Epidermal melanocyte (primary cell): Measurements from ENCODE around the gene KANSL3.
"Not testable (repeated sequence)": the region's sequence is repeated elsewhere in the genome, so short reads cannot be mapped to it uniquely, and the experiment has no call there.

Source experiments
- DNase-seq: peaks from one replicate; pipeline ENCODE4 v3.0.0; 2011; ENCODE audit warnings: low spot score; ENCODE audit not compliant: insufficient read length

The KANSL3 gene

DNA sequence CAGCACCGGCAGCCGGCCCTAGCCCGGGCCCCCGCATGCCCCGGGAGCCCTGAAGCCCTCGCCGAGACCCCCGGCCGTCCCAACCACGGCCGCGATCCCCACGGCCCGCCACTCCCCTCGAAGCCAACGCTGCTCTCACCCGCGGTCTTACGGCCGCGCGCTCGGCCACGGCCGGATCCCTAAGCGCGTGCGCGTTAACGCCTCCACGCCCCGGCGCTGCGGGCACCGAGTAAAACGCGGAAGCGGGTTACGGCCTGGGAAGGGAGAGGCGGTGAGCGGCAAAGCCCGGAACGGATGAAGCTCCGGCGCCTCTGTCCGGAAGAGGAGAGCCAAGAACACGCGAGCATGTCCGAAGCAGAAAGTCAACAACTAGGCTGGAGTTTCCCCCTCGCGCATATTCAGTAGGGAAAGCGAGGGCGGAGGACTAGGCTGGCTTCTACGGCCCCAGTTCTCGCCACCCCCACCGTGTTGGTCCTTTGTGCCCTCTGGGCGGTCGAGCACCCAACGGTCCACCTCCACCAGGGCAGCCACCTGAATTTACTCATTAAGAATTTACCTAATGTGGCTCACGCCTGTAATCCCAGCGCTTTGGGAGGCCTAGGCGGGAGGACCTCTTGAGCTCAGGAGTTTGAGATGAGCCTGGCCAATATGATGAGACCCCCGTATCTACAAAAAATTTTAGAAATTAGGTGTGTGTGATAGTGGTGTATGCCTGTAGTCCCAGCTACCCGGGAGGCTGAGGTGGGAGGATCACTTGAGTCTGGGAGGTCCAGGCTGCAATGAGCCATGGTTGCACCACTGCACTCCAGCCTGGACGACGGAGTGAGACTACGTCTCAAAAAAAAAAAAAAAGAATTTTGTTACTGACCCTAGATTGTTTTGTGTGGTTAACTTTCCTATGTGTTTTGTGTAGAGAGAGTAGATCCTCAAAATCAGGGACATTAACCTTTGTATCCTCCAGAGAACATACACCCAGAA is at the start of gene KANSL3:
KANSL3 (minus strand) TSS at position 169 of the 978 bp plus-strand sequence. CDS start 1,177 bp downstream, outside the sequence.
- peak; percentile 57 for DNase-seq

DNA sequence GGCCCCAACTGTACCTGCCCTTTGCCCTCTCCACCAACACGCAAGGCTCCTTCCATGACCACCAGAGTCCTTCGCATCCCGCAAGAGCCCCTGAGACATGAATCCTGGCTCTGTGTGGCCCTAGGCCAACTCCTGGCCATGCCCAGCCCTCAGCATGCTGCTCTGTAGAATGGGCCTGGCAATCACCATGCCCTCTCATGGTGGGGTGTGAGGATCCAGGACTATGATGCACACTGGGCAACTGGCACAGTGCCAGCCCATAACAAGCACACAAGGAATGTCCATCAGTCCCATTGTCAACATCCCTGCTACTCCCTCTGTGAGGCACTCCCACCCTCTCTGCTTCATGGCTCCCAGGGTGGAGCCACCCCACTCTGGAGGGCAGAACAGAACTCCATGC is 49.2 kb upstream of the KANSL3 start:
- DNase-seq, result no peak

DNA sequence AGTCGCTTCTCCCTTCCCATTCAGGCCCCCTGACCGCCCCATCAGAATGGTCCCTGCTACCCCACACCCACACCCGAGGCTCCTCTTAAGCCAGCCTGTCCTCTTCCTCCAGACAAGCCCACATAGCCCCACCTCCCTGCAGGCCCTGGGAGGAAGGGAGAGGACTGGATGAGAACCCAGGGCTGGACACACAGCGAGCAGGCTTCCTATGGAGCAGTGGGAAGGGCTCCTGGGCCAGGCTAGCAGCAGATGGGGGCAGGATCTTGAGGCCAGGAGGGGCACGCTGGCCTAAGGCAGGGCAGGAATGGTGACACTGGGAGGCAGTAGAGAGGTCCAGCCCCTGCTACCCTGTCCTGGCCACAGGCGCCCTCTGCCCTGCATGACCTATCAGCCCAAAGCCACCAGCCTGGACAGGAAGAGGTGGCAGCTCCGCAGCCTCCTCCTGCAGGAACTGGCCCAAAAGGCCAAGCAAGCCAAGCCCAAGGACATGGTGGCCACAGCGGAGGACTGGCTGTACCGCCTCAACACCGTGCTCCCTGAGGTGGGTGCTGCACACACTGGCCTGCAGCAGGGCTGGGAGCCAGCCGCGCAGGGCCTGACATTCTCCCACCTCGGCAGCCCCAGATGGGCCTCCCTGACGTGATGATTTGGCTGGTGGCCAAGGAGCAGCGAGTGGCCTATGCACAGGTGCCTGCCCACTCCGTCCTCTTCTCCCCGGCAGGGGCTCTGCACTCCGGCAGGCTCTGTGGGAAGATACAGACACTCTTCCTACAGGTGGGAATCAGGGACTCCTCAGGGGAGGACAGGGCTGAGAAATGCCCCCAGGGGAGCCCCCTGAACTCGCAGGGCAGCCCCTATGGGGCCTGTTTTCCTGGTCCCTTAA is 47.7 kb upstream of the KANSL3 start:
- DNase-seq, result no peak

DNA sequence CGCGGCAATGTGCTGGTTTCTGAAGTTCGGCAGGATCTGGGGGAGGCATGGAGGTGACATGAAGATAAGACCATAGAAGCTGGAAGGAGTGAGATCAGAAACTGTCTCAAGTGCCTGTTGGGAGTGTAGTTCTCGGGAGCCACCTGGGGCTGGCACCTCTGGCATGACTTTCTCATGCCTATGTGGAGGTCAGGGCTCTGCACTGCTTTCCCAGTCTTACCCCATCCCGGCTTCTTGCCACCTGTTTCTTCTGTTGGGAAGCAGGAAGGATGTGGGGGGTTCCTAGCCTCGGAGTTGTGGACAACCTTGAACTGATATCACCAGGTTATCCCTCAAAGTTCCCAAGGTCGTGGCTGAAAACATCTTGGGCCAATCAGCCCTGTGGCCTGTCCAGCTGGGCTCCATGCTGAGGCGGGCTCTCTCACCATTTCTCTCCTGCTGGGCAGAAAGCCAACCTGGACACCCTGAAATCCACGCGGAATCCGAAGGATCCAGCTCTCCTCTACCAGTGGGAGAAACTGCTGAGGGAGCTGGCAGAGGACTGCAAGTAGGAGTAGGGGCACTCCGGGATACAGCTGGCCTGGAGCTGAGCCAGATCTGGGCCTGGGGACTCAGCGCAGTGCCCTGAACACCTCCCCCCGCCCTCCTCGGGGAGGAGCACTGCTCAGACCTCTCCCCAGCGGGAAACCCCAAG is 46.9 kb upstream of the KANSL3 start:
- DNase-seq, result no peak

DNA sequence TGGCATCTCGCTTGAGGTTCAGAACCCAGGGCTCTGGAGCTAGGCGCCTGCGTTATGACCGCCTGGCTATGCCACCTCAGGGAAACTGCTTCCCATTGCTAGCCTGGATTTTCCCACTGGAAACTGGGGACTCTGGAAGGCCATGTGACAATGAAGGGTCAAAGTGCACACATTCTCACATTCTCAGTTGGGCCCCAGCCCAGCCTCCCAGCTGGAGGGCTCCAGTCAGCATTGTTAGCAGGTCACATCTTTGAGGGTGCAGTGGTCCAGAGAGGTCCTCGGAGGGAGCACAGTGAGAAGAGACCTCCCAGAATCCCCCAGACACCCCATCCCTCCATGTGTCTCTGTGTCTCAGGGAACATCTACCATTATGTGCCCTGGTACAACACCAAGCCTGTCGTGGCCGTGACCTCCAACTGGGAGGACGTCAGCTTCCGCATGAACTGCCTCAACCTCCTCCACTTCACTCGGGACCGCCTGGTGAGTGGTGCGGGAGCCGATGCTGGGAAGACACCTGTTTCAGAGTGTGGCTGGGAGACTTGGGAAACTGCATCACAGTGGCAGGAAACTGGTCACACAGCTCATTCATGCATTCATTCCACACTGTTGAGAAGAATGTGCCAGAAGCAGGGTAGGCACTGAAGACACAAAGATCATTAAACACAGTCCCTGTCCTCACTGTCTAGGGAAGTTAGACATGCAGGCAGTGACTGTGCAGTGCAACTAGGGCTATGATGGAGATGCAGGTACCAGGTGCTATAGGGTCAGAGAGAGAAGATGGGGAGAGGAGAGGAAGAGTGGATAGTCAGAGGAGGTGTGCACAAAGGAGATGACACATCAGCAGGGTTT is 46.1 kb upstream of the KANSL3 start:
- no peak for DNase-seq

DNA sequence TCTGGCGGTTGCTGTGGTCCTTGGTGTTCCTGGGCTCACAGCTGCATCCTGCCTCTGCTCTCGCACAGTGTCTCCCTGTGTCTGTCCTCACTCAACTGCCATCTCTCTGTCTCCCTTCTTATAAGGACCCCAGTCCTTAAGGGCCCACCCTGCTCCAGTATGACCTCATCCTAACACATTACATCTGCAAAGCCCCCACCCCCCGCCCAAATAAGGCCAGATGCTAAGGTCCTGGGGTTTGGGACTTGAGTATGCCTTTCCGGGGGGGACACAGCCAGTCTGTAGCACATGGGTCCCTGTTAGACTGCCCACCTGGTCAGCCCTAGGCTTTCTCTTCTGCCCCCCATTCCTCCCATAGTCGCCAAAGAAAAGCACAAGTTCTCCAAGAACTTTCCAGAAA is 45.2 kb upstream of the KANSL3 start:
- no peak for DNase-seq

DNA sequence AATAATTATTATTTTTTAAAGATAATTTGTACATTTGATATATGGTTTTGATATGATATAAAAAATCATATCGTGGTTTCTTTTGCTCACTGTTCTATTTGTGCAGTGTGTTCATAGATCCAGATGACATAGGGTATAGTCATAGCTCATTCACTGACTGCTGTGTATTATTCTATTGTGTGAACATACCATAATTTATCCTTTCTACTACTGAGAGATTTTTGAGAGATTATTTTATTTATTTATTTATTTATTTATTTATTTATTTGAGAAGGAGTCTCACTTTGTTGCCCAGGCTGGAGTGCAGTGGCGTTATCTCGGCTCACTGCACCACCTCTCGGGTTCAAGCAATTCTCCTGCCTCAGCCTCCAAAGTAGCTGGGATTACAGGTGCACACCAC is 43.4 kb upstream of the KANSL3 start:
- no peak for DNase-seq

DNA sequence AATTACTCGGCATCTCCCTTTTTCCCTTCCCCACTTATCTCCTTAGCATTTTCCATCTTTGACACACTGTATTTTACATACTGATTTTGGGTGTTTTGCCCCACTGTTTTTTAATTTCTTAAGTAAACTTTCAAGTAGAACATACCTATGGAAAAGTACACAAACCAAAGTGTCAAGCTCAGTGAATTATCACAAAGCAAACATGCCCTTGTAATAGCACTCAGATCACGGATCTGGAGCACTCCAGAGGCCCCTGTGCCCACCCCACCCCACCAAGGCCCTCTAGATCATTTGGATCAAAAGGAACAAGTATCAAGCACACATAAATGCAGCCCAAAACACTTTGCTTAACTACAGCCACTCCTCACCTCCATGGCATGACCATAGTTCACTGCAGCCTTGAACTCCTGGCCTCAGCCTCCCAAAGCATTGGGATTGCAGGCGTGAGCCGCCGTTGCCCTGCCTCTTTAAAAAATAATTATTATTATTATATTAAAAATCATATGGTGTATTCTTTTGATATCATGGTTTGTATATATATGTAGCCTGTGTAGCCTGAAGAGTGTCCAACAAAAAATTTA is 42.5 kb upstream of the KANSL3 start:
- DNase-seq, result no peak

DNA sequence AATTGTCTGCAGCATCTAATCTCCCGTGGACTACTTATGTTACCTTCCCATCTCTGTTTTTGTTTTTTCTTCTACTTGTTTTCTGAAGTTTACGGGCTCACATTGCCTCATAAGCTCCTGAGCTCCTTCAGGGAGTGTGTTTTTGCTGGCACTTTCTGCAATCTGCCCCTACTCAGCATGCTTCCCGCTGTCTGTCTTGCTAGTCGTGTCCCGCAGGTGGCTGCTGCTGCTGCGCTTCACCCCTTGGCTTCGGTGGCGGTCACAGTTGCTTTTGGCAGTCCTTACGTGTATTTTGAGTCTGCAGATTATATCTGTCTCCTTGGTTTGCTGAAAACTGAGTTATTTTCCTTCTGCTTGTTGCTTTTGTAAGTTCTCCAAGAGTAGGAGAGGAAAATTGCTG is 41.7 kb upstream of the KANSL3 start:
- DNase-seq, result no peak

DNA sequence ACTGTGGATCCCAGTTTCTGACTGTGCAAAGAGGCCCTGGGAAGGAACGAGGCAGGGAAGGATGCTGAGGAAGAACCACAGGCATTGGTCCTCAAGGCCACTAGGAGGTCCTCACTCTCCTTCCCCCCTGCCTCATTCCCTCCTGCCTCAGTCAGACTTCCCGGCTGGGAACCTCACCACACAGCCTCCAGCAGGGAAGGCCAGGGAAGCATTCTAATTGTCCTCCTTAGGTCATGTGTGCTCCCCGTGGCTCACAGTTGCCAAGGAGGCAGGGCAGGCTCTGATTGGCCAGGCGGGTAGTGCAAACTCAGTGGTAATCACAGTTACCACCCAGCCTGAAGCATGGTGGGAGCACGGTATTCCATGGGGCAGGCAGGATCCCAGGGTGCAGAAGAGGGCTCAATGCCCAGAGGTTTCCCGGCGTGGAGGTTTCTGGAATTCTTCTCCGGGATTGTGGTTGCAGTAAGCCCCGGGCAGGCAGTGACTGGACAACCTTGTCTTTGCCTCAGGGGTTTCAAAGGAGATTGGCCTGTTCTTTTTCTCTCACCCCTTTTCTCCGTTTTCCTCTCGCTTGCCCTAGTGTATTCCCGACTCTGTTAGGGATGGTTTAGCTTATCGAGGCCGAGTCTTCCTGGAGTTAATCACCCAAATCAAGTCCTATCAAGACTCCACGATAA is 31.6 kb upstream of the KANSL3 start:
- no peak for DNase-seq

DNA sequence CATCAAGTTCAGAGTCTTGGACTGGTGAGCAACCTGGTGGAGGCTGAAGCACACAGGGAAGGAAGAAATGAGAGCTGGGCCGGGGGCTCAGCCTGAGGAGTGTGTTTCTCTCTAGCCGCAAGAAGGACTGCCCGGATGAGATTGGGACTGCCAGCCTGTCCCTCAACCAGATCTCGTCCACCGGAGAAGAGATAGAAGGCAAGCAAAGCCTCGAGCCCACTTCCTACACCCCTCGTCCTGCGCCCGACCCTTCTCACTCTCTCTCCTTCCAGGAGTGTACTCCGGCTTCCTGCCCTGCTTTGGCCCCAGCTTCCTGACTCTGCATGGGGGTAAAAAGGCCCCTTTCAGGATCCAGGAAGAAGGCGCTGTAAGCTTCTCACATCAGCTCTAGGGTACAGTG is 30.7 kb upstream of the KANSL3 start:
- no peak for DNase-seq

DNA sequence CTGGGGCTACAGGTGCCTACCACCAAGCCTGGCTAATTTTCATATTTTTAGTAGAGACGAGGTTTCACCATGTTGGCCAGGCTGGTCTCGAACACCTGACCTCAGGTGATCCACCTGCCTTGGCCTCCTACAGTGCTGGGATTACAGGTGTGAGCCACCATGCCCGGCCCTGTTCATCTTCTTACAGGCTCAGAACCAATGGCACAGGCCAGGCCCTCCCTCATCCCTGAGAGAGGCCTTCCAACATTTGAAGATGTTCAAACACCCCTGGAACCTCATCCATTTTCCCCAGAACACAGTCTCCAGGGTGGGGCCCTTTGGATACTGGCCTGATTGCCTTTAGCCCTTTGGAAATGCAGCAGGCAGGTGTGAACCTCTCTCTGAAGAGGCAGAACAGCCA is 27.6 kb upstream of the KANSL3 start:
- not testable (repeated sequence) for DNase-seq

DNA sequence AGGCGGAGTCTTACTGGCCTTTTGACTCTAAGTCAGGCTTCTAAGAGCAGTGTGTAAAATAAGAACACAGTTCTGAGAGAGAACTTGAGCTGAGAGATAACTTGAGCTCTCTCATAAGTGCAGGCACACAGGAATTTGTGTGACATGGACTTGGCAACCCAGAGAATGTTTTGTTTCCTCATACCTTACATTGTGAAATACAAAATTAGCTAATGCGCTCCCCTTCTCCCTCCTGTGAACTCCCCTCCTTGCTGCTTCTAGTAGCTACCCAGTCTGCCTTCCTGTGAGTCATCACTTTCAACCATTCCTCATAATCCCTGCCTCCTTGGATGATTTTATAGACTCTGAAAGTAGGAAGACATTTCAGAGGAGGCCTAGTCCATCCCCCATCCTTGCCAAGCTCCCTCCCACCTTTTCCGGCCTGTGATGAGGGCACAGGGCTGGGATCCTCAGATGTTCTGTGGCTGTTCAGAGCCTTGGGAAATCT is 27.0 kb upstream of the KANSL3 start:
- DNase-seq, result peak; percentile 56

DNA sequence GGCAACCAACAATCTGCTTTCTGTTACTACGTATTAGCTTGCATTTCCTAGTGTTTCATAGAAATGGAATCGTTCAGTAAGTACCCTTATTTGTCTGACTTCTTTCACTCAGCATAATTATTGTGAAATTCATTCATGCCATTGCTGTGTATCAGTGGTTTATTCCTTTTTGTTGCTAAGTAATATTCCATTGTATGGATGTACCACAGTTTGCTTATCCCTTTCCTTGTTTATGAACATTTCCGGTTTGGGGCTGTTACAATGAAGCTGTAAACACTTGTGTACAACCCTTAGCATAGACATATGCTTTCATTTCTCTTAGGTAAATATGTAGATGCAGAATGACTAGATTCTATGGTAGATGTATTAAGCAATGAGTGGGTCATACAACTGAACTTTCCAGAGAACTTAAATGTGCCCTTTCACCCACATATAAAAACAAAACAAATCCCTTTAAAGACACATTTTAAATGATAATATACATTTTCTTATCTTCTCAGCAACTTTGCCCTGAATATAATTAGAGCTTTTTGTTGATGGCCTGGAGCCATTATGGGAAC is 26.3 kb upstream of the KANSL3 start:
- no peak for DNase-seq

DNA sequence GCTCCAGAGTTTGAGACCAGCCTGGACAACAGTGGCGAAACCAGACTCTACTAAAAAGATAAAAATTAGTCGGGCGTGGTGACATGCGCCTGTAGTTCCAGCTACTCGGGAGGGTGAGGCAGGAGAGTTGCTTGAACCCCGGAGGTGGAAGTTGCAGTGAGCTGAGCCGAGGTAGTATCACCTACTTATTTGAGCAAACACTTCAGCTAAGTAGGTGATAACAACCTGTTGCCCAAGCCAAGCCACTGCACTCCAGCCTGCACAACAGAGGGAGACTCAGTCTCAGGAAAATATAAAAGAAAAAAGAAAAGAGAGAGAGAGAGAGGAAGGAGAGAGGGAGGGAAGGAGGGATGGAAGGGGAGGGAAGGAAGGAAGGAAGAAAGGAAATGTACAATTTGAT is 25.7 kb upstream of the KANSL3 start:
- DNase-seq, result no peak

DNA sequence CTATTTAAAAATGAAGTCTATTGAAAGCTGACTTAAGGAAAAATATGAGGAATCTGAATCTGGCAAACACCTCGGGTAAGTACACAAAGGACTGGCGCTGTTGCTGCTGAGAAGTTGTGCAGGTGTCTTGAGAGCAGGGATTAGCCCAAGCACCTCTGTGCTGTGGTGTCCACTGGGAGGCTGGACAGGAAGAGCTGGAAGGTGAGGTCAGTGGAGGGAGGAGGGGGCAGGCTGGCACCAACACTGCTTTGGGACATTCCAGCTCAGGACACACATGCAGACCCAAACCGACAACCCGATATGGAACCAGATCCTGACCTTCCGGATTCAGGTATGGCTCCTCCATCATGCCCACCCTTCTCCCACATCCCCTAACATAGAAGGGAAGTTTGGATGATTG is 25.1 kb upstream of the KANSL3 start:
- no peak for DNase-seq

DNA sequence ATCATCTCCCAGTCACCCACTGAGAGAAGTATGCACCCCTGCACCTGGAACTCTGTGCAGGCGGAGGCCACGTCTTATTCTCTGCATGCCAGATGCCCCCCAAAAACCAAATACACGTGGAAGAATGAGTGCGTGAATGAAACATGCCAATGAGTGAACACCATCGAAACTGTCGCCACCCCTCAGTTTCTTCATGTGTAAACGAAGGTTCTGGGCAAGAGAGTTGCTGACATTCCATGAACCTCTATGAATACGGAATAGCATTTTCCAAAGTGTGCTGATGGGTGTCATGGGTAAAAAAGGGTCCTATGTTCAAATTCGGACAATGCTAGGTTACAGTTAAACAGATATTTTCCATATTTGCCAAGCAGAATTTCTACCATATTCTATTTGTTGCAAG is 24.2 kb upstream of the KANSL3 start:
- DNase-seq, result no peak

DNA sequence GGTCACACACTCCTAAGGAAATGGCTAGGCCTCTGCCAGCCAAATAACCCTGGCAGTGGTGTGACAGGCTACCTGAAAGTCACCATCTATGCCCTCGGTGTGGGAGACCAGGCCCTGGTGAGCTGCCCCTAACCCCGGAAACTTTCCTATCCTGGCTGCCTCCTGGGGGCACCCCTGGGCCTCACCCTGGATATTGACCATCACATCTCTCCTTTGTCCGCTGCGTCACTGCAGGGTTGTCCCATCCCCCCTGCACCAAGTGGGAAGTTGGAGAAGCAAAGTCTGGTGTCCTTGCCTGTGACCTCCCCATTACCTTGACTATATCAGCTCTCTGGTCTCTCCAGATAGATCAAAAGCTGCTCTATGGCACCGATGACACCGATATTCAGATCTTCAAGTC is 23.2 kb upstream of the KANSL3 start:
- DNase-seq, result no peak

DNA sequence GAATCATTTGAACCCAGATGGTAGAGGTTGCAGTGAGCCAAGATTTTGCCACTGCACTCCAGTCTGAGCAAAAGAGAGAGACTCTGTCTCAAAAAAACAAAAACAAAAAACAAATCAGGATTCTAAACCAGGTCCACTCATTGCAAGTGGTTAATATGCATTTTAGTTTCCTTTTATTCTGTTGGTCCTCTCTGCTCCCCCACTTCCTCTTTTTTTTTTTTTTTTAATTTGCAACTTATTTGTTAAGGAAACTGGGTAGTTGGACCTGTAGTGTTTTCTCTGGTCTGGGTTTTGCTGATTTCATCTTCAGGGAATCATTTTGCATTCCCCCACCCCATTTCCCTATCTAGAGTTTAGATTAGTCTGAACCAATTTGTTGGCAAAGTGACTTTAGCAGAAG is 18.4 kb upstream of the KANSL3 start:
- no peak for DNase-seq
